HG03097 (cell line): ENCODE results near the gene MRAS.
"Not testable (repeated sequence)": the region's sequence is repeated elsewhere in the genome, so short reads cannot be mapped to it uniquely, and the experiment has no call there.

Experiments
- ATAC-seq: cut with Tn5 transposase; IDR thresholded peaks from one replicate; pipeline ENCODE4 v1.9.1; 2021; ENCODE audit not compliant: unreplicated experiment, low FRiP score

The MRAS gene

DNA sequence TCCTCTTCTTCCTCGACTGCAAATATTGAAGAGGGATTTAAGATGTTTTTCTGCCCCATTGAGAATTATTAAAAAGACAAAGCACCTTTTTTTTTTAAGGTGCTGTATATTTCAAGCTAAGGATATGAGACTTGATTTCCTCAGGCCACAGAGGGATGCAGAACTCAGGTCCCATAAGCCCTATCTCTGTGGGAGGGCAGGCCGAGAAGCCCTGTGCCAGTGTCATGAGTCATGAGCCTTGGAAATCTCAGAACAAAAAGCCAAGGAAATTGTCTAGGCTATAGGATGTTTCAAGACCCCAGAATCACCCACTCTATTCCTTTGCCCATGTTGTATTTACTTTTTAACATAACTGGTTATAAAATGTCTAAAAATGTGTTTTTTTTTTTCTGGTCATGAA is 93.4 kb downstream of the MRAS start:
- ATAC-seq = no peak

GRCh38 chr3:138442433-138442832 is 94.1 kb downstream of the MRAS start:
- ATAC-seq = no peak

GRCh38 chr3:138443091-138443490 is 94.7 kb downstream of the MRAS start:
- ATAC-seq = no peak

GRCh38 chr3:138443521-138444503 is 95.4 kb downstream of the MRAS start:
- ATAC-seq = no peak

GRCh38 chr3:138445236-138445635 is 96.9 kb downstream of the MRAS start:
- no peak for ATAC-seq

- no peak for ATAC-seq
Measured at GRCh38 chr3:138445654-138446053, 97.3 kb downstream of the MRAS start.

GRCh38 chr3:138448631-138449030 is 100.3 kb downstream of the MRAS start:
- ATAC-seq = no peak

- no peak for ATAC-seq
Measured at GRCh38 chr3:138449490-138449889, 101.1 kb downstream of the MRAS start.

- ATAC-seq = no peak
Measured at GRCh38 chr3:138450181-138450580, 101.8 kb downstream of the MRAS start.

DNA sequence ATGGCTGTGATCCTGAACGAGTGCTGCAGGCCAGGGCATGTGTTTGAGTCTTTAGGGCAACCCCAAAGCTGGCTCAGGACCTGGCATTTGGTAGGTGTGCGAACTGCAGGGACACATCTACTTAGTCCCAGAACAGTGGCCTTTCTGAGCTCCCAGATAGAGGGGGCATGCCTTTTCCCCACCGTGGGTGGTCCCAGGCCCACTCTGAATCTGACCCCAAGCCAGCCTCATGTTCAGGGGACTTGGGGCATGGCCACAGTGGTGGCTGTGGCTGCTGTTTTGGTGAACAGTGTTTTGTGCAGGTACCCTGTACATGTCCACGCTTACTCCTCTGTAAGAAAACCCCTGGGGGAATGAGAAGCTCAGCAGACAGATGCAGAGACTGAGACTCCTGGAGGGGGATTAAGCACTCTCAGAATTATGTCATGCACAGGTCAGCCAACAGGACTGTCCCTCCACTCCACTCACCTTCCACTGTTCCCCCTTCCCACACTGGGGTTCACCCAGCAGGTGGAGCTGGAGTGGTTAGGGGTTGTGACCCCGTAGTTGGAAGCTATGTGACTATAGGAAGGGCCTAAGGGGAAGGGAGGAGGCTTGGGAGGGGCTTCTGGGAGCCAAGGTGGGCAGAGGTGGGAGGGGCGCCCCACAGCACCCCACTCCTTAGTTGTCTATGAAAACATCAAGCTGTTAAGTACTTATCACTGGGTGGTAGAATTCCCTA is 102.5 kb downstream of the MRAS start:
- ATAC-seq = no peak

GRCh38 chr3:138451595-138452162 is 103.3 kb downstream of the MRAS start:
- no peak for ATAC-seq

GRCh38 chr3:138452436-138452835 is 104.1 kb downstream of the MRAS start:
- ATAC-seq = no peak

DNA sequence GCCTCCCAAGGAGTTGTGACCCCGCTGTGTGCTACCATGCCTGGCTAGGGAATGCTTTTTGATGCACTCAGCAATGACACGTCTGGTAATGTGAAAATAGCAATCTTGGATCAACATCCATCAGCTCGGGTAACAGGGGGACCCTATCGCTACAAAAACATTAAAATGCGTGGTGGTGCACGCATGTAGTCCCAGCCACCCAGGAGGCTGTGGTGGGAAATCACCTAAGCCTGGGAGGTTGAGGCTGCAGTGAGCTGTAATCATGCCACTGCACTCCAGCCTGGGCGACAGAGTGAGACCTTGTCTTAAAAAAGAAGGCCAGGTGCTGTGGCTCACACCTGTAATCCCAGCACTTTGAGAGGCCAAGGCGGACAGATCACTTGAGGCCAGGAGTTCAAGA is 105.6 kb downstream of the MRAS start:
- not testable (repeated sequence) for ATAC-seq
